HepG2 (cell line): Measurements from ENCODE around the gene VARS1. TPM values are rescaled to one million over a fixed set of nuclear protein-coding genes. Genes with fewer than 3 reads are reported as not detected.
"Not testable (repeated sequence)": the region's sequence is repeated elsewhere in the genome, so short reads cannot be mapped to it uniquely, and the experiment has no call there.

Source experiments
- DPF2 ChIP-seq: sonication (generic); formaldehyde crosslinking; IDR thresholded peaks from 2 replicates; pipeline ENCODE4 v1.4.0; 2020; ENCODE audit warnings: mild to moderate bottlenecking, low read depth, missing genetic modification reagents, borderline replicate concordance
- FOXA1 ChIP-seq, 2 experiments: fragments of 450-650 bp in 1 of 2; sonication (generic) in 1 of 2; formaldehyde crosslinking in 1 of 2; IDR thresholded peaks; 2 replicates each; pipeline versions ENCODE4 v1.4.0 to v1.6.1; 2016 to 2020; ENCODE audit warnings: missing genetic modification reagents in 1 of 2
- FOXO1 ChIP-seq: sonication (generic); formaldehyde crosslinking; IDR thresholded peaks from 2 replicates; pipeline ENCODE4 v1.4.0; 2020; ENCODE audit warnings: missing genetic modification reagents
- GATAD2A ChIP-seq: IDR thresholded peaks from 2 replicates; pipeline ENCODE4 v1.6.1; 2016
- GFI1 ChIP-seq: sonication (generic); formaldehyde crosslinking; IDR thresholded peaks from 2 replicates; pipeline ENCODE4 v1.5.0; 2020; ENCODE audit warnings: missing genetic modification reagents, mild to moderate bottlenecking, borderline replicate concordance
- IRF2 ChIP-seq: IDR thresholded peaks from 2 replicates; pipeline ENCODE4 v1.6.1; 2018; ENCODE audit warnings: missing genetic modification reagents, missing compliant biosample characterization
- NR2F6 ChIP-seq, 2 experiments: IDR thresholded peaks; 2 replicates each; pipeline ENCODE4 v1.6.1; 2016; ENCODE audit warnings: antibody characterized with exemption in 1 of 2, mild to moderate bottlenecking in 1 of 2
- PITX1 ChIP-seq: sonication (generic); formaldehyde crosslinking; IDR thresholded peaks from 2 replicates; pipeline ENCODE4 v1.5.1; 2020; ENCODE audit warnings: mild to moderate bottlenecking, missing genetic modification reagents
- RXRA ChIP-seq: sonication (generic); formaldehyde crosslinking; IDR thresholded peaks from 2 replicates; pipeline ENCODE4 v1.5.1; 2020; ENCODE audit warnings: missing genetic modification reagents
- SOX13 ChIP-seq, 3 experiments: fragments of 450-650 bp in 1 of 3; sonication (generic) in 1 of 3; formaldehyde crosslinking in 1 of 3; IDR thresholded peaks in 2 of 3; conservative IDR thresholded peaks in 1 of 3; 2 replicates each; pipeline versions ENCODE4 v1.5.0 to v1.6.1; 2016 to 2020; ENCODE audit warnings: antibody characterized with exemption in 1 of 3, mild to moderate bottlenecking in 1 of 3, missing compliant biosample characterization in 1 of 3, missing genetic modification reagents in 1 of 3, moderate library complexity in 1 of 3
- SOX6 ChIP-seq, 2 experiments: fragments of 450-650 bp in 1 of 2; sonication (generic) in 1 of 2; formaldehyde crosslinking in 1 of 2; IDR thresholded peaks; 2 replicates each; pipeline versions ENCODE4 v1.4.0 to v1.6.1; 2017 to 2020; ENCODE audit warnings: antibody characterized with exemption in 1 of 2, mild to moderate bottlenecking in 1 of 2, missing genetic modification reagents in 1 of 2
- ZBTB43 ChIP-seq: sonication (generic); formaldehyde crosslinking; conservative IDR thresholded peaks from 2 replicates; pipeline ENCODE4 v1.4.0; 2020; ENCODE audit warnings: missing genetic modification reagents
- ZNF264 ChIP-seq: sonication (generic); formaldehyde crosslinking; IDR thresholded peaks from 2 replicates; pipeline ENCODE4 v1.4.0; 2020; ENCODE audit warnings: missing genetic modification reagents
- ZNF510 ChIP-seq: sonication (generic); formaldehyde crosslinking; IDR thresholded peaks from 2 replicates; pipeline ENCODE4 v1.4.0; 2020; ENCODE audit warnings: low read depth, mild to moderate bottlenecking, missing genetic modification reagents
- ZNF543 ChIP-seq: sonication (generic); formaldehyde crosslinking; IDR thresholded peaks from 2 replicates; pipeline ENCODE4 v1.4.0; 2020; ENCODE audit warnings: mild to moderate bottlenecking, missing genetic modification reagents
- ZNF770 ChIP-seq: sonication (generic); formaldehyde crosslinking; IDR thresholded peaks from 2 replicates; pipeline ENCODE4 v1.5.0; 2020; ENCODE audit warnings: mild to moderate bottlenecking, missing genetic modification reagents
- polyA plus RNA-seq, 8 experiments: library from polyadenylated mRNA; depleted of rRNA in 3 of 8; stranded (reverse) in 7 of 8; unstranded in 1 of 8; fragments of >200 nt; fragmentation: Illumina TruSeq in 4 of 8; extraction: Trizol in 4 of 8; gene quantifications; 2 replicates each; pipeline versions ENCODE4 v1.2.1 to v1.2.3, GENCODE V29; 2011 to 2016; ENCODE audit warnings: low read depth in 4 of 8, missing spikeins in 1 of 8, mixed read lengths in 1 of 8; ENCODE audit not compliant: insufficient read depth in 1 of 8
- total RNA-seq, 5 experiments: library from RNA; depleted of rRNA; stranded (reverse); fragments of >200 nt; fragmentation: Illumina TruSeq; extraction: Trizol; gene quantifications; 2 replicates each; pipeline ENCODE4 v1.2.3, GENCODE V29; 2016; ENCODE audit warnings: low read depth in 1 of 5
- TF ChIP-seq, protein P1 (sequence below): sonication (generic); formaldehyde crosslinking; IDR thresholded peaks from 2 replicates; pipeline ENCODE4 v1.8.1; 2023; ENCODE audit warnings: mild to moderate bottlenecking, moderate library complexity, missing genetic modification reagents
- TF ChIP-seq, protein P2 (sequence below): sonication (generic); formaldehyde crosslinking; IDR thresholded peaks from 2 replicates; pipeline ENCODE4 v1.4.0; 2020; ENCODE audit warnings: missing genetic modification reagents, low read depth, mild to moderate bottlenecking, borderline replicate concordance
- TF ChIP-seq, protein P3 (sequence below): IDR thresholded peaks from 2 replicates; pipeline ENCODE4 v1.4.0; 2020; ENCODE audit warnings: mild to moderate bottlenecking, missing genetic modification reagents

VARS1 gene
- total and polyA plus RNA-seq, 2 of the 13 experiments (the other 11 are each of a cell fraction or from before 2014, with no cell fraction given) = 14.7 to 56.1 TPM

DNA sequence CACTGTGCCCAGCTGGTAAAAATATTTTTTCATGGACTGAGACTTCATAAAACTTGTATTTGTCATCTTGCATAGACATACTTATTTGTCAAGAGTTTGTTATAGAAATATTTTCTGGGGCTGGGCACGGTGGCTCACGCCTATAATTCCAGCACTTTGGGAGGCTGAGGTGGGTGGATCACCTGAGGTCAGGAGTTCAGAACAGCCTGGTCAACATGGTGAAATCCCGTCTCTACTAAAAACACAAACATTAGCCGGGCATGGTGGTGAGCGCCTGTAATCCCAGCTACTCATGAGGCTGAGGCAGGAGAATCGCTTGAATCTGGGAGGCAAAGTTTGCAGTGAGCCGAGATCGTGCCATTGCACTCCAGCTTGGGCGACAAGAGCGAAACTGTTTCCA is 13.0 kb upstream of the VARS1 start (continued):
- TF ChIP-seq ZNF543 (CRISPR knock-in tag) (0 out of 2 replicates have a peak, but pooled peaks have one; percentile 43), ZNF510 (CRISPR knock-in tag) (0 out of 2 replicates have a peak, but pooled peaks have one; percentile 60), PITX1 (CRISPR knock-in tag) (peak; percentile 63; the same call in 1 of the 2 replicates), ZBTB43 (CRISPR knock-in tag) (0 out of 2 replicates have a peak, but pooled peaks have one; percentile 15), GATAD2A (CRISPR knock-in tag) (0 out of 2 replicates have a peak, but pooled peaks have one; percentile 9), FOXA1 (CRISPR knock-in tag; IDR thresholded peaks at IDR 0.05) (peak; percentile 69), NR2F6 (IDR thresholded peaks at IDR 0.05) (peak; percentile 68), NR2F6 (CRISPR knock-in tag; IDR thresholded peaks at IDR 0.05) (peak; percentile 90), DPF2 (CRISPR knock-in tag) (peak; percentile 56; the same call in 1 of the 2 replicates), SOX13 (CRISPR knock-in tag; conservative IDR thresholded peaks at IDR 0.05 in 1 of 2, IDR thresholded peaks at IDR 0.05 in 1 of 2) (peak in 1 of 2 experiments; percentile 27; a peak in 1 of 4 replicates), GFI1 (CRISPR knock-in tag) (peak; percentile 44; the same call in 1 of the 2 replicates), ZNF770 (CRISPR knock-in tag) (0 out of 2 replicates have a peak, but pooled peaks have one; percentile 14), IRF2 (CRISPR knock-in tag) (peak; percentile 51; the same call in 1 of the 2 replicates), ZNF264 (CRISPR knock-in tag) (0 out of 2 replicates have a peak, but pooled peaks have one; percentile 42), SOX6 (CRISPR knock-in tag; IDR thresholded peaks at IDR 0.05) (peak; percentile 47; the same call in 1 of the 2 replicates), FOXO1 (CRISPR knock-in tag) (peak; percentile 51; the same call in 1 of the 2 replicates), RXRA (peak; percentile 90)
- TF ChIP-seq FOXA1, SOX13, SOX6 (IDR thresholded peaks at IDR 0.05): not testable (repeated sequence)
- TF ChIP-seq, protein P1, sequence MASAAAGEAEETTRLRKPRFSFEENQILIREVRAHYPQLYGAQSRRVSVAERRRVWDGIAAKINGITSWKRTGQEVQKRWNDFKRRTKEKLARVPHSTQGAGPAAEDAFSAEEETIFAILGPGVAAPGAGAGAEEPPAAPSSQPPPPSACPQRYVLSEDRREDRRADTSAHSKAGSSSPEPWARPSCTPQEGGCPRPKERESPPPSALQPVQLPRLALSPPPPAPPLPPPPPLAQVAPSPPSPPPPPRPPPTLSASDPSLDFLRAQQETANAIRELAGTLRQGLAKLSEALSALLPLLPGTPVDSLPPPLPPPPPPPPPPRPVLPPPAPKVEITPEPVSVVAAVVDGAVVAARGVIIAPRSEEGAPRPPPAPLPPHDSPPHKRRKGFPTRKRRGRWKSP = 0 out of 2 replicates have a peak, but pooled peaks have one; percentile 21
- TF ChIP-seq, protein P2, sequence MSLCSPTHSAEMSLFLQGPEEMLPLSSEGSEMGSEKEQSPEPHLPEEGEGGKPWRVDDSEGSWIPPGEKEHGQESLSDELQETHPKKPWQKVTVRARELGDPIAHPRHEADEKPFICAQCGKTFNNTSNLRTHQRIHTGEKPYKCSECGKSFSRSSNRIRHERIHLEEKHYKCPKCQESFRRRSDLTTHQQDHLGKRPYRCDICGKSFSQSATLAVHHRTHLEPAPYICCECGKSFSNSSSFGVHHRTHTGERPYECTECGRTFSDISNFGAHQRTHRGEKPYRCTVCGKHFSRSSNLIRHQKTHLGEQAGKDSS (CRISPR knock-in tag) = peak; percentile 73; the same call in 1 of the 2 replicates
- TF ChIP-seq, protein P3, sequence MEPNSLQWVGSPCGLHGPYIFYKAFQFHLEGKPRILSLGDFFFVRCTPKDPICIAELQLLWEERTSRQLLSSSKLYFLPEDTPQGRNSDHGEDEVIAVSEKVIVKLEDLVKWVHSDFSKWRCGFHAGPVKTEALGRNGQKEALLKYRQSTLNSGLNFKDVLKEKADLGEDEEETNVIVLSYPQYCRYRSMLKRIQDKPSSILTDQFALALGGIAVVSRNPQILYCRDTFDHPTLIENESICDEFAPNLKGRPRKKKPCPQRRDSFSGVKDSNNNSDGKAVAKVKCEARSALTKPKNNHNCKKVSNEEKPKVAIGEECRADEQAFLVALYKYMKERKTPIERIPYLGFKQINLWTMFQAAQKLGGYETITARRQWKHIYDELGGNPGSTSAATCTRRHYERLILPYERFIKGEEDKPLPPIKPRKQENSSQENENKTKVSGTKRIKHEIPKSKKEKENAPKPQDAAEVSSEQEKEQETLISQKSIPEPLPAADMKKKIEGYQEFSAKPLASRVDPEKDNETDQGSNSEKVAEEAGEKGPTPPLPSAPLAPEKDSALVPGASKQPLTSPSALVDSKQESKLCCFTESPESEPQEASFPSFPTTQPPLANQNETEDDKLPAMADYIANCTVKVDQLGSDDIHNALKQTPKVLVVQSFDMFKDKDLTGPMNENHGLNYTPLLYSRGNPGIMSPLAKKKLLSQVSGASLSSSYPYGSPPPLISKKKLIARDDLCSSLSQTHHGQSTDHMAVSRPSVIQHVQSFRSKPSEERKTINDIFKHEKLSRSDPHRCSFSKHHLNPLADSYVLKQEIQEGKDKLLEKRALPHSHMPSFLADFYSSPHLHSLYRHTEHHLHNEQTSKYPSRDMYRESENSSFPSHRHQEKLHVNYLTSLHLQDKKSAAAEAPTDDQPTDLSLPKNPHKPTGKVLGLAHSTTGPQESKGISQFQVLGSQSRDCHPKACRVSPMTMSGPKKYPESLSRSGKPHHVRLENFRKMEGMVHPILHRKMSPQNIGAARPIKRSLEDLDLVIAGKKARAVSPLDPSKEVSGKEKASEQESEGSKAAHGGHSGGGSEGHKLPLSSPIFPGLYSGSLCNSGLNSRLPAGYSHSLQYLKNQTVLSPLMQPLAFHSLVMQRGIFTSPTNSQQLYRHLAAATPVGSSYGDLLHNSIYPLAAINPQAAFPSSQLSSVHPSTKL (CRISPR knock-in tag) = peak; percentile 84
